A549 (cell line): ENCODE measurements around the gene ARHGAP26.

Experiments
- CTCF ChIP-seq: fragments of >200 bp; sonication (Bioruptor Twin); formaldehyde crosslinking; IDR thresholded peaks from 3 replicates; pipeline ENCODE4 v1.5.1; 2016
- EP300 ChIP-seq, 2 experiments: fragments of >200 bp; sonication (Bioruptor Twin); formaldehyde crosslinking; IDR thresholded peaks; 2 replicates in 1 of 2; 3 replicates in 1 of 2; pipeline ENCODE4 v1.6.1; 2016 to 2017
- MAFK ChIP-seq: fragments of 450-650 bp; IDR thresholded peaks from 2 replicates; pipeline ENCODE4 v1.6.1; 2014; ENCODE audit not compliant: partially characterized antibody
- MAX ChIP-seq: IDR thresholded peaks from 2 replicates; pipeline ENCODE4 v1.6.1; 2012
- RFX5 ChIP-seq: fragments of 450-650 bp; IDR thresholded peaks from 2 replicates; pipeline ENCODE4 v1.7.1; 2014; ENCODE audit warnings: antibody characterized with exemption, mild to moderate bottlenecking, moderate library complexity
- SMC3 ChIP-seq: fragments of >200 bp; sonication (Bioruptor Twin); formaldehyde crosslinking; IDR thresholded peaks from 3 replicates; pipeline ENCODE4 v1.6.1; 2018; ENCODE audit warnings: inconsistent platforms
- ZNF302 ChIP-seq: fragments of 250-450 bp; sonication (Bioruptor Pico); IDR thresholded peaks from 2 replicates; pipeline ENCODE4 v1.9.0; 2021; ENCODE audit warnings: inconsistent platforms, mild to moderate bottlenecking, moderate library complexity

- TF ChIP-seq CTCF (no peak), EP300 (IDR thresholded peaks at IDR 0.05) (no peak), ZNF302 (CRISPR knock-in tag) (no peak), MAFK (no peak), SMC3 (no peak), RFX5 (no peak), MAX (no peak)
These were observed 22.7 kb downstream of the ARHGAP26 start for GRCh38 chr5:142792865-142793232.
